Measurements from ENCODE around the gene LGALS7.
A peak's percentile ranks its signal among the peaks of the same experiment; 100 is the strongest.

LGALS7 gene

DNA sequence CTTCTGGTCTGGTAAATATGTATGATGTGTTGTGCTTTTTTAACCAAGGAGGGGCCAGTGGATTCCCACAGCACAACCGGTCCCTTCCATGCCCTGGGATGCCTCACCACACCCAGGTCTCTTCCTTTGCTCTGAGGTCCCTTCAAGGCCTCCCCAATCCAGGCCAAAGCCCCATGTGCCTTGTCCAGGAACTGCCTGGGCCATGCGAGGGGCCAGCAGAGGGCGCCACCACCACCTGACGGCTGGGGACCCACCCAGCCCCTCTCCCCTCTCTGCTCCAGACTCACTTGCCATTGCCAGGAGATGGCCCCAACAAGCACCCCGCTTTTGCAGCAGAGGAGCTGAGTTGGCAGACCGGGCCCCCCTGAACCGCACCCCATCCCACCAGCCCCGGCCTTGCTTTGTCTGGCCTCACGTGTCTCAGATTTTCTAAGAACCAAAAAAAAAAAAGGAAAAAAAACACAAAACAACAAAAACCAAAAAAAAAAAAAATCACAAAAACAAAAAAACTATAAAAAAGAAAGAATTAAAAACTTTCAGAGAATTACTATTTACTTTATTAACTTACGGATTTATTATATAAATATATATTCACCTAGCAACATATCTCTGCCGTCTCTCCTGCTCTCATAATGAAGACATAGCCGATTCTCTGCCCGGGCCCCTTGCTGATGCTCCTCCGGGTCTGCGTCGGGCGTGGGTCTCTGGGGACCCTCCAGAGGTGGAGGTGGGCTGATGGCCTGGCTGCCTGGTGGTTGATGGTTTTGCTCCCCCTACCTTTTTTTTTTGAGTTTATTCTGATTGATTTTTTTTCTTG is 43.5 kb downstream of the LGALS7 start:
- Histone ChIP-seq H3K36me3 (ENCODE audit: insufficient read depth) (no peaks in the 10 kb centered on the region), H3K79me2 (ENCODE audit: insufficient read depth, low read depth) (no peaks in the 10 kb centered on the region), H3K27me3 (ENCODE audit: insufficient read depth, low read depth) (no peaks in the 10 kb centered on the region), H2AFZ (ENCODE audit: low read depth) (no peak overlapping the region), H4K20me1 (ENCODE audit: insufficient read depth) (no peaks in the 10 kb centered on the region), H3K9ac (no peak overlapping the region), H3K4me3 (IDR thresholded peaks at IDR 0.05; ENCODE audit: insufficient read depth, low read depth, low read length) (no peak overlapping the region), H3K4me1 (ENCODE audit: low read depth, poor library complexity, severe bottlenecking) (peaks cover 16% of the 10 kb centered on the region), H3K27ac (no peak overlapping the region), H3K4me2 (no peak overlapping the region)
- TF ChIP-seq, protein P1, sequence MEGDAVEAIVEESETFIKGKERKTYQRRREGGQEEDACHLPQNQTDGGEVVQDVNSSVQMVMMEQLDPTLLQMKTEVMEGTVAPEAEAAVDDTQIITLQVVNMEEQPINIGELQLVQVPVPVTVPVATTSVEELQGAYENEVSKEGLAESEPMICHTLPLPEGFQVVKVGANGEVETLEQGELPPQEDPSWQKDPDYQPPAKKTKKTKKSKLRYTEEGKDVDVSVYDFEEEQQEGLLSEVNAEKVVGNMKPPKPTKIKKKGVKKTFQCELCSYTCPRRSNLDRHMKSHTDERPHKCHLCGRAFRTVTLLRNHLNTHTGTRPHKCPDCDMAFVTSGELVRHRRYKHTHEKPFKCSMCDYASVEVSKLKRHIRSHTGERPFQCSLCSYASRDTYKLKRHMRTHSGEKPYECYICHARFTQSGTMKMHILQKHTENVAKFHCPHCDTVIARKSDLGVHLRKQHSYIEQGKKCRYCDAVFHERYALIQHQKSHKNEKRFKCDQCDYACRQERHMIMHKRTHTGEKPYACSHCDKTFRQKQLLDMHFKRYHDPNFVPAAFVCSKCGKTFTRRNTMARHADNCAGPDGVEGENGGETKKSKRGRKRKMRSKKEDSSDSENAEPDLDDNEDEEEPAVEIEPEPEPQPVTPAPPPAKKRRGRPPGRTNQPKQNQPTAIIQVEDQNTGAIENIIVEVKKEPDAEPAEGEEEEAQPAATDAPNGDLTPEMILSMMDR (conservative IDR thresholded peaks at IDR 0.05; ENCODE audit: low read depth, low read length), result peak; percentile 86

DNA sequence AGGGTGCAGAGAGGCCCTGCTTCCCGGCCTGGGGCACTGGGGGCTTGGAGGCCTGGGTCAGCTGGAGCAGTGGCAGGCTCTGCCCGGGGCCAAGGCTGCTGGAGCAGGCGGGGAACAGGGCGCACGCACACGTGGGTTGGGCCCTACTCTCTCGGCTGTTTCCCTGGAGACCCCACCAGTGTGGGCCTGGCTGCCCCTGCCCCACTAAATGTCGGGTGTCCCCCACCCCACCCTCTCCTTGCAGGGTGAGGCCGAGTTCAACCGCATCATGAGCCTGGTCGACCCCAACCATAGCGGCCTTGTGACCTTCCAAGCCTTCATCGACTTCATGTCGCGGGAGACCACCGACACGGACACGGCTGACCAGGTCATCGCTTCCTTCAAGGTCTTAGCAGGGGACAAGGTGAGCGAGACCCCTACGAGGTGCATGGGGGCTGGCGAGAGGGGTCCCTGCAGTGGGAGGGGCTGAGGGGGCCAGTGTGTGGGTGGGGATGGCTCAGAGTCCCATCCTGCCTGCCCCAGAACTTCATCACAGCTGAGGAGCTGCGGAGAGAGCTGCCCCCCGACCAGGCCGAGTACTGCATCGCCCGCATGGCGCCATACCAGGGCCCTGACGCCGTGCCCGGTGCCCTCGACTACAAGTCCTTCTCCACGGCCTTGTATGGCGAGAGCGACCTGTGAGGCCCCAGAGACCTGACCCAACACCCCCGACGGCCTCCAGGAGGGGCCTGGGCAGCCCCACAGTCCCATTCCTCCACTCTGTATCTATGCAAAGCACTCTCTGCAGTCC is 44.4 kb downstream of the LGALS7 start:
- TF ChIP-seq, protein P1 (conservative IDR thresholded peaks at IDR 0.05; ENCODE audit: low read depth, low read length), result no peak
- Histone ChIP-seq H2AFZ (ENCODE audit: low read depth) (no peak overlapping the region), H4K20me1 (ENCODE audit: insufficient read depth) (no peaks in the 10 kb centered on the region), H3K27ac (no peak overlapping the region), H3K4me2 (no peak overlapping the region), H3K4me3 (IDR thresholded peaks at IDR 0.05; ENCODE audit: insufficient read depth, low read depth, low read length) (no peak overlapping the region), H3K79me2 (ENCODE audit: insufficient read depth, low read depth) (no peaks in the 10 kb centered on the region), H3K4me1 (ENCODE audit: low read depth, poor library complexity, severe bottlenecking) (peaks cover 7% of the 10 kb centered on the region), H3K36me3 (ENCODE audit: insufficient read depth) (no peaks in the 10 kb centered on the region), H3K9ac (no peak overlapping the region), H3K27me3 (ENCODE audit: insufficient read depth, low read depth) (no peaks in the 10 kb centered on the region)

DNA sequence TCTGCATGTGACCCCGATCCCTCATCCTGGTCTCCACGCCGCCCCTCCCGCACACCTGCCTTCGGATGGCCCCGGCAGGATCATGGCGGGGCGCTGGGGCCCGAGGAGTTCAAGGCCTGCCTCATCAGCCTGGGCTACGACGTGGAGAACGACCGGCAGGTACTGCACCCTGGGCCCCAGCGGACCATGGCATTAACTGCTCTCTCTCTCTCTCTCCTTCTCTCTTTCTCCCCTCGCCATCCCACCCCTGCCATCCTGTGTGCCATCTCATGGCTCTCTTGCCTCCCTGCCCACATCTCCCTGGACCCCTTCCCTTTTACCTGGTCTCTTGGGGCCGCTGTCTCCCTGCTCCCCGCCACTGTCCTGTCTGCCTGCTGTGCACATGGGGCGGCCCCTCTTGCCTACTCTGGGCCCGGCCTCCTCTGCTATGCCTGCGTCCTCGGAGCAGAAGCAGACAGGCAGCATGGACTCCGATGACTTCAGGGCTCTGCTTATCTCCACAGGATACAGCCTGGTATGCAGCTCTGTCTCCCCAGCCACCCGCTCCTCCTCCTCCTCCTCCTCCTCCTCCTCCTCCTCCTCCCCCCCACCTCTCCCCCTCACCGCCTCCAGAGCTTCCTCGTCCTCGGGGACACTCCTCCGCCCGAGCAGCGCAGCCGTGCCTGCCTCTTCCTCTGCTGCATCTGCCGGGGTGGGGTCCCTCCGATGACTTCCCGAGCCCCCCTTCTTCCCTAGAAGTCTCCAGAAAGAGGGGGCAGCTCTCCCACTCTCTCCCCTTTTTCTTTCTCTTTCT is 45.3 kb downstream of the LGALS7 start:
- no peak overlapping the region for H3K27ac ChIP-seq
- H3K36me3 ChIP-seq (ENCODE audit: insufficient read depth), result no peaks in the 10 kb centered on the region

DNA sequence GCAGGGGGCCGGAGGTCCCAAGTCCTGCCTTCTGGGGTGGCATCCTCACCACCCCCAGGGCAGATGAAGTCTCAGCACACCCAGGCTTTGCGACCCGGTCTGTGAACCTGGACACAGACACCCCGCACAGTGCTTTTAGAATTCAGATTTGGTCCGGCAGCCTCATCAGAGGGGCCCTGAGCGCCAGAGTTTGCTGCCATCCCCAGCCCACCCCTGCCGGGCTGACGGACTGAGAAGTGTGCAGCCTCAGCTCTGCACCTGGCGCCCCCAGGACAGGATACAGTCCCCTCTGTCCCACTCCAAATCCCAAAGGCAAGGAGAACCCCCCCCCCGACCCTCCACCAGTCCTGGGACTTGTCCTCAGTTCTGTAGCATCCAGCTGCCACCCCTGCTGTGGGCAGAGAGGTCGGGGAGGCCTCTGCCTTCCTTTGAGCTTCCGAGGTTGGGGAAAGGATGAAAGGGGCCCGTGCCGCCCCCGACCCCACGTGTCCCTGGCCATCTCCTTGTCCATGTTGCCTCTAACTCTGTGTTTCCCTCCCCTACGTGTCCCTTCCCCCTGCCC is 45.9 kb downstream of the LGALS7 start:
- H3K4me2 ChIP-seq, result no peak overlapping the region
- no peaks in the 10 kb centered on the region for H3K79me2 ChIP-seq (ENCODE audit: insufficient read depth, low read depth)
- no peaks in the 10 kb centered on the region for H4K20me1 ChIP-seq (ENCODE audit: insufficient read depth)
- H3K4me3 ChIP-seq (IDR thresholded peaks at IDR 0.05; ENCODE audit: insufficient read depth, low read depth, low read length), result no peak overlapping the region
- no peak overlapping the region for H2AFZ ChIP-seq (ENCODE audit: low read depth)
- H3K27me3 ChIP-seq (ENCODE audit: insufficient read depth, low read depth), result no peaks in the 10 kb centered on the region
- TF ChIP-seq, protein P1 (conservative IDR thresholded peaks at IDR 0.05; ENCODE audit: low read depth, low read length), result no peak
- H3K9ac ChIP-seq, result no peak overlapping the region
- no peaks in the 10 kb centered on the region for H3K4me1 ChIP-seq (ENCODE audit: low read depth, poor library complexity, severe bottlenecking)
- H3K36me3 ChIP-seq (ENCODE audit: insufficient read depth), result no peaks in the 10 kb centered on the region
- no peak overlapping the region for H3K27ac ChIP-seq

More for the DNA sequence above, 45.3 kb downstream of the LGALS7 start:
- Histone ChIP-seq H4K20me1 (ENCODE audit: insufficient read depth) (no peaks in the 10 kb centered on the region), H3K4me2 (no peak overlapping the region), H3K27me3 (ENCODE audit: insufficient read depth, low read depth) (no peaks in the 10 kb centered on the region), H3K9ac (no peak overlapping the region), H2AFZ (ENCODE audit: low read depth) (no peak overlapping the region), H3K4me1 (ENCODE audit: low read depth, poor library complexity, severe bottlenecking) (no peaks in the 10 kb centered on the region), H3K79me2 (ENCODE audit: insufficient read depth, low read depth) (no peaks in the 10 kb centered on the region), H3K4me3 (IDR thresholded peaks at IDR 0.05; ENCODE audit: insufficient read depth, low read depth, low read length) (no peak overlapping the region)
- TF ChIP-seq, protein P1 (conservative IDR thresholded peaks at IDR 0.05; ENCODE audit: low read depth, low read length), result no peak
